Stomach (tissue), 4 donors: ENCODE data around the gene PTTG1IP2.

ENCODE experiments used
- EP300 ChIP-seq: sonication (generic); formaldehyde crosslinking; IDR thresholded peaks from one replicate; pipeline ENCODE4 v1.6.1; 2017; ENCODE audit warnings: antibody characterized with exemption
- POLR2A ChIP-seq, 4 donors: fragments of 450-650 bp; IDR thresholded peaks; one replicate each; pipeline ENCODE4 v1.6.1; 2016; ENCODE audit warnings: antibody characterized with exemption in 4 of 4, control low read depth in 2 of 4, mild to moderate bottlenecking in 1 of 4, moderate library complexity in 1 of 4
- TF ChIP-seq, protein P1 (sequence below), 7 experiments: fragments of 450-650 bp in 4 of 7; fragments of 200-600 bp in 3 of 7; sonication (generic) in 3 of 7; IDR thresholded peaks; one replicate each; pipeline ENCODE4 v1.5.1; 2016 to 2019; ENCODE audit warnings: antibody characterized with exemption in 7 of 7, control low read depth in 2 of 7, mild to moderate bottlenecking in 1 of 7

DNA sequence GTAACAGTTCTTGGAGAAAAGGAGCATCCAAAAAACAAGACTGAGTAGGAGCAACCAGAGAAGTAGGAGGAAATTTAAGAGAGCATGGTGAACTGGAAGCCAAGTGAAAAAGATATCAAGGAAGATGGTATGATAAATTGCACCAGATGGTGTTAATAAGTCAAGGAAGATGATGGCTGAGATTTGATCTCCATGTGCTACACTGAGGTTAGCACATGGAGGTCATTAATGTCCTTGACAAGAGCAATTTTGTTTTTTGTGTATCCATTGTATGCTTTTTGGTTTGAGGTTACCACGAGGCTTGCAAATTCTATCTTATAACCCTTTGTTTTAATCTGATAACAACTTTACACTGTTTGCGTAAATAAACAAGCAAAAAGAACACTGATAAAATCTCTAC, 11.3 kb upstream of the PTTG1IP2 start:
- TF ChIP-seq, protein P1, sequence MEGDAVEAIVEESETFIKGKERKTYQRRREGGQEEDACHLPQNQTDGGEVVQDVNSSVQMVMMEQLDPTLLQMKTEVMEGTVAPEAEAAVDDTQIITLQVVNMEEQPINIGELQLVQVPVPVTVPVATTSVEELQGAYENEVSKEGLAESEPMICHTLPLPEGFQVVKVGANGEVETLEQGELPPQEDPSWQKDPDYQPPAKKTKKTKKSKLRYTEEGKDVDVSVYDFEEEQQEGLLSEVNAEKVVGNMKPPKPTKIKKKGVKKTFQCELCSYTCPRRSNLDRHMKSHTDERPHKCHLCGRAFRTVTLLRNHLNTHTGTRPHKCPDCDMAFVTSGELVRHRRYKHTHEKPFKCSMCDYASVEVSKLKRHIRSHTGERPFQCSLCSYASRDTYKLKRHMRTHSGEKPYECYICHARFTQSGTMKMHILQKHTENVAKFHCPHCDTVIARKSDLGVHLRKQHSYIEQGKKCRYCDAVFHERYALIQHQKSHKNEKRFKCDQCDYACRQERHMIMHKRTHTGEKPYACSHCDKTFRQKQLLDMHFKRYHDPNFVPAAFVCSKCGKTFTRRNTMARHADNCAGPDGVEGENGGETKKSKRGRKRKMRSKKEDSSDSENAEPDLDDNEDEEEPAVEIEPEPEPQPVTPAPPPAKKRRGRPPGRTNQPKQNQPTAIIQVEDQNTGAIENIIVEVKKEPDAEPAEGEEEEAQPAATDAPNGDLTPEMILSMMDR (IDR thresholded peaks at IDR 0.05) = no peak
- TF ChIP-seq EP300 = no peak
- no peak for TF ChIP-seq POLR2A (IDR thresholded peaks at IDR 0.05)
